ENCODE results near the gene GRM8. TPM values are rescaled to one million over a fixed set of nuclear protein-coding genes. Genes with fewer than 3 reads are reported as not detected.

GRM8 gene
- total and polyA plus RNA-seq, 2 donors = 0.27 to 0.38 TPM

GRCh38 chr7:126541406-126541805, 711.3 kb downstream of the GRM8 start:
- no peaks in the 10 kb centered on the region for H3K9me3 ChIP-seq (ENCODE audit: control insufficient read depth in 2 of 2, insufficient read depth in 1 of 2, low read length in 1 of 2)
- no peaks in the 10 kb centered on the region for H3K36me3 ChIP-seq (ENCODE audit: control insufficient read depth in 2 of 2, insufficient read depth in 2 of 2, low read length in 1 of 2)
- 92% methylated on average over 5 of the region's 5 CpGs for WGBS
- H3K27ac ChIP-seq (ENCODE audit: low read depth in 1 of 2, low read length in 1 of 2) = no peak overlapping the region
- DNase-seq (ENCODE audit: low read depth in 6 of 9, low spot score in 9 of 9) = no peak
- no peak overlapping the region for H3K4me3 ChIP-seq (ENCODE audit: low read length in 2 of 2)
- no peaks in the 10 kb centered on the region for H3K27me3 ChIP-seq (ENCODE audit: control insufficient read depth in 2 of 2, insufficient read depth in 1 of 2, low read length in 1 of 2)
- no peaks in the 10 kb centered on the region for H3K4me1 ChIP-seq (ENCODE audit: control insufficient read depth in 2 of 2, insufficient read depth in 2 of 2, low read length in 2 of 2)

GRCh38 chr7:126535176-126535575, 717.6 kb downstream of the GRM8 start:
- Histone ChIP-seq H3K27ac (ENCODE audit: low read depth in 1 of 2, low read length in 1 of 2) (no peak overlapping the region), H3K4me3 (ENCODE audit: low read length in 2 of 2) (no peak overlapping the region), H3K9me3 (ENCODE audit: control insufficient read depth in 2 of 2, insufficient read depth in 1 of 2, low read length in 1 of 2) (no peaks in the 10 kb centered on the region), H3K36me3 (ENCODE audit: control insufficient read depth in 2 of 2, insufficient read depth in 2 of 2, low read length in 1 of 2) (no peaks in the 10 kb centered on the region), H3K27me3 (ENCODE audit: control insufficient read depth in 2 of 2, insufficient read depth in 1 of 2, low read length in 1 of 2) (no peaks in the 10 kb centered on the region), H3K4me1 (ENCODE audit: control insufficient read depth in 2 of 2, insufficient read depth in 2 of 2, low read length in 2 of 2) (no peaks in the 10 kb centered on the region)
- WGBS = 86% methylated on average over 5 of the region's 5 CpGs
- no peak for DNase-seq (ENCODE audit: low read depth in 6 of 9, low spot score in 9 of 9)

- Histone ChIP-seq H3K9me3 (ENCODE audit: control insufficient read depth in 2 of 2, insufficient read depth in 1 of 2, low read length in 1 of 2) (no peaks in the 10 kb centered on the region), H3K4me3 (ENCODE audit: low read length in 2 of 2) (no peak overlapping the region), H3K36me3 (ENCODE audit: control insufficient read depth in 2 of 2, insufficient read depth in 2 of 2, low read length in 1 of 2) (no peaks in the 10 kb centered on the region), H3K27me3 (ENCODE audit: control insufficient read depth in 2 of 2, insufficient read depth in 1 of 2, low read length in 1 of 2) (no peaks in the 10 kb centered on the region), H3K27ac (ENCODE audit: low read depth in 1 of 2, low read length in 1 of 2) (no peak overlapping the region), H3K4me1 (ENCODE audit: control insufficient read depth in 2 of 2, insufficient read depth in 2 of 2, low read length in 2 of 2) (no peaks in the 10 kb centered on the region)
- no peak for DNase-seq (ENCODE audit: low read depth in 6 of 9, low spot score in 9 of 9)
- 89% methylated on average over 7 of the region's 7 CpGs for WGBS
These were observed 719.0 kb downstream of the GRM8 start for GRCh38 chr7:126533715-126534114.

GRCh38 chr7:126529833-126530232, 722.9 kb downstream of the GRM8 start:
- no peaks in the 10 kb centered on the region for H3K27me3 ChIP-seq (ENCODE audit: control insufficient read depth in 2 of 2, insufficient read depth in 1 of 2, low read length in 1 of 2)
- no peak overlapping the region for H3K27ac ChIP-seq (ENCODE audit: low read depth in 1 of 2, low read length in 1 of 2)
- no peak overlapping the region for H3K4me3 ChIP-seq (ENCODE audit: low read length in 2 of 2)
- H3K4me1 ChIP-seq (ENCODE audit: control insufficient read depth in 2 of 2, insufficient read depth in 2 of 2, low read length in 2 of 2) = no peaks in the 10 kb centered on the region
- H3K9me3 ChIP-seq (ENCODE audit: control insufficient read depth in 2 of 2, insufficient read depth in 1 of 2, low read length in 1 of 2) = no peaks in the 10 kb centered on the region
- DNase-seq (ENCODE audit: low read depth in 6 of 9, low spot score in 9 of 9) = no peak
- H3K36me3 ChIP-seq (ENCODE audit: control insufficient read depth in 2 of 2, insufficient read depth in 2 of 2, low read length in 1 of 2) = no peaks in the 10 kb centered on the region

GRCh38 chr7:126529254-126529653, 723.5 kb downstream of the GRM8 start:
- Histone ChIP-seq H3K27me3 (ENCODE audit: control insufficient read depth in 2 of 2, insufficient read depth in 1 of 2, low read length in 1 of 2) (no peaks in the 10 kb centered on the region), H3K4me3 (ENCODE audit: low read length in 2 of 2) (no peak overlapping the region), H3K27ac (ENCODE audit: low read depth in 1 of 2, low read length in 1 of 2) (no peak overlapping the region), H3K4me1 (ENCODE audit: control insufficient read depth in 2 of 2, insufficient read depth in 2 of 2, low read length in 2 of 2) (no peaks in the 10 kb centered on the region), H3K36me3 (ENCODE audit: control insufficient read depth in 2 of 2, insufficient read depth in 2 of 2, low read length in 1 of 2) (no peaks in the 10 kb centered on the region), H3K9me3 (ENCODE audit: control insufficient read depth in 2 of 2, insufficient read depth in 1 of 2, low read length in 1 of 2) (no peaks in the 10 kb centered on the region)
- DNase-seq (ENCODE audit: low read depth in 6 of 9, low spot score in 9 of 9) = no peak
- WGBS = 66% methylated on average over 3 of the region's 3 CpGs

- H3K4me3 ChIP-seq (ENCODE audit: low read length in 2 of 2) = no peak overlapping the region
- no peaks in the 10 kb centered on the region for H3K9me3 ChIP-seq (ENCODE audit: control insufficient read depth in 2 of 2, insufficient read depth in 1 of 2, low read length in 1 of 2)
- 97% methylated on average over 2 of the region's 2 CpGs for WGBS
- no peak for DNase-seq (ENCODE audit: low read depth in 6 of 9, low spot score in 9 of 9)
- H3K27ac ChIP-seq (ENCODE audit: low read depth in 1 of 2, low read length in 1 of 2) = no peak overlapping the region
- no peaks in the 10 kb centered on the region for H3K36me3 ChIP-seq (ENCODE audit: control insufficient read depth in 2 of 2, insufficient read depth in 2 of 2, low read length in 1 of 2)
- no peaks in the 10 kb centered on the region for H3K27me3 ChIP-seq (ENCODE audit: control insufficient read depth in 2 of 2, insufficient read depth in 1 of 2, low read length in 1 of 2)
- no peaks in the 10 kb centered on the region for H3K4me1 ChIP-seq (ENCODE audit: control insufficient read depth in 2 of 2, insufficient read depth in 2 of 2, low read length in 2 of 2)
These were observed 726.8 kb downstream of the GRM8 start for GRCh38 chr7:126525906-126526305.

- no peak overlapping the region for H3K4me3 ChIP-seq (ENCODE audit: low read length in 2 of 2)
- H3K27ac ChIP-seq (ENCODE audit: low read depth in 1 of 2, low read length in 1 of 2) = no peak overlapping the region
- DNase-seq (ENCODE audit: low read depth in 6 of 9, low spot score in 9 of 9) = no peak
- no peaks in the 10 kb centered on the region for H3K4me1 ChIP-seq (ENCODE audit: control insufficient read depth in 2 of 2, insufficient read depth in 2 of 2, low read length in 2 of 2)
- 88% methylated on average over 1 of the region's 1 CpG for WGBS
- H3K9me3 ChIP-seq (ENCODE audit: control insufficient read depth in 2 of 2, insufficient read depth in 1 of 2, low read length in 1 of 2) = no peaks in the 10 kb centered on the region
- H3K36me3 ChIP-seq (ENCODE audit: control insufficient read depth in 2 of 2, insufficient read depth in 2 of 2, low read length in 1 of 2) = no peaks in the 10 kb centered on the region
- H3K27me3 ChIP-seq (ENCODE audit: control insufficient read depth in 2 of 2, insufficient read depth in 1 of 2, low read length in 1 of 2) = no peaks in the 10 kb centered on the region
These were observed 727.8 kb downstream of the GRM8 start for GRCh38 chr7:126524967-126525366.

GRCh38 chr7:126511046-126511445, 741.7 kb downstream of the GRM8 start:
- Histone ChIP-seq H3K27ac (ENCODE audit: low read depth in 1 of 2, low read length in 1 of 2) (no peak overlapping the region), H3K4me3 (ENCODE audit: low read length in 2 of 2) (no peak overlapping the region), H3K4me1 (ENCODE audit: control insufficient read depth in 2 of 2, insufficient read depth in 2 of 2, low read length in 2 of 2) (no peaks in the 10 kb centered on the region), H3K9me3 (ENCODE audit: control insufficient read depth in 2 of 2, insufficient read depth in 1 of 2, low read length in 1 of 2) (no peaks in the 10 kb centered on the region), H3K36me3 (ENCODE audit: control insufficient read depth in 2 of 2, insufficient read depth in 2 of 2, low read length in 1 of 2) (no peaks in the 10 kb centered on the region), H3K27me3 (ENCODE audit: control insufficient read depth in 2 of 2, insufficient read depth in 1 of 2, low read length in 1 of 2) (no peaks in the 10 kb centered on the region)
- DNase-seq (ENCODE audit: low read depth in 6 of 9, low spot score in 9 of 9) = no peak
- WGBS = 83% methylated on average over 2 of the region's 2 CpGs

GRCh38 chr7:126501617-126502016, 751.1 kb downstream of the GRM8 start:
- Histone ChIP-seq H3K27ac (ENCODE audit: low read depth in 1 of 2, low read length in 1 of 2) (no peak overlapping the region), H3K36me3 (ENCODE audit: control insufficient read depth in 2 of 2, insufficient read depth in 2 of 2, low read length in 1 of 2) (no peaks in the 10 kb centered on the region), H3K4me3 (ENCODE audit: low read length in 2 of 2) (no peak overlapping the region), H3K4me1 (ENCODE audit: control insufficient read depth in 2 of 2, insufficient read depth in 2 of 2, low read length in 2 of 2) (no peaks in the 10 kb centered on the region), H3K9me3 (ENCODE audit: control insufficient read depth in 2 of 2, insufficient read depth in 1 of 2, low read length in 1 of 2) (no peaks in the 10 kb centered on the region), H3K27me3 (ENCODE audit: control insufficient read depth in 2 of 2, insufficient read depth in 1 of 2, low read length in 1 of 2) (no peaks in the 10 kb centered on the region)
- no peak for DNase-seq (ENCODE audit: low read depth in 6 of 9, low spot score in 9 of 9)
- WGBS = 90% methylated on average over 2 of the region's 2 CpGs

- Histone ChIP-seq H3K27ac (ENCODE audit: low read depth in 1 of 2, low read length in 1 of 2) (no peak overlapping the region), H3K4me1 (ENCODE audit: control insufficient read depth in 2 of 2, insufficient read depth in 2 of 2, low read length in 2 of 2) (no peaks in the 10 kb centered on the region), H3K9me3 (ENCODE audit: control insufficient read depth in 2 of 2, insufficient read depth in 1 of 2, low read length in 1 of 2) (no peaks in the 10 kb centered on the region), H3K27me3 (ENCODE audit: control insufficient read depth in 2 of 2, insufficient read depth in 1 of 2, low read length in 1 of 2) (no peaks in the 10 kb centered on the region), H3K36me3 (ENCODE audit: control insufficient read depth in 2 of 2, insufficient read depth in 2 of 2, low read length in 1 of 2) (no peaks in the 10 kb centered on the region), H3K4me3 (ENCODE audit: low read length in 2 of 2) (no peak overlapping the region)
- WGBS = 88% methylated on average over 5 of the region's 5 CpGs
- no peak for DNase-seq (ENCODE audit: low read depth in 6 of 9, low spot score in 9 of 9)
These were observed 753.3 kb downstream of the GRM8 start for GRCh38 chr7:126499481-126499880.
